GM18517 (cell line): ENCODE results near the gene RNF227.

Source experiments
- ATAC-seq: cut with Tn5 transposase; IDR thresholded peaks from one replicate; pipeline ENCODE4 v1.9.1; 2021; ENCODE audit warnings: mild to moderate bottlenecking, moderate library complexity; ENCODE audit not compliant: unreplicated experiment

Gene RNF227

DNA sequence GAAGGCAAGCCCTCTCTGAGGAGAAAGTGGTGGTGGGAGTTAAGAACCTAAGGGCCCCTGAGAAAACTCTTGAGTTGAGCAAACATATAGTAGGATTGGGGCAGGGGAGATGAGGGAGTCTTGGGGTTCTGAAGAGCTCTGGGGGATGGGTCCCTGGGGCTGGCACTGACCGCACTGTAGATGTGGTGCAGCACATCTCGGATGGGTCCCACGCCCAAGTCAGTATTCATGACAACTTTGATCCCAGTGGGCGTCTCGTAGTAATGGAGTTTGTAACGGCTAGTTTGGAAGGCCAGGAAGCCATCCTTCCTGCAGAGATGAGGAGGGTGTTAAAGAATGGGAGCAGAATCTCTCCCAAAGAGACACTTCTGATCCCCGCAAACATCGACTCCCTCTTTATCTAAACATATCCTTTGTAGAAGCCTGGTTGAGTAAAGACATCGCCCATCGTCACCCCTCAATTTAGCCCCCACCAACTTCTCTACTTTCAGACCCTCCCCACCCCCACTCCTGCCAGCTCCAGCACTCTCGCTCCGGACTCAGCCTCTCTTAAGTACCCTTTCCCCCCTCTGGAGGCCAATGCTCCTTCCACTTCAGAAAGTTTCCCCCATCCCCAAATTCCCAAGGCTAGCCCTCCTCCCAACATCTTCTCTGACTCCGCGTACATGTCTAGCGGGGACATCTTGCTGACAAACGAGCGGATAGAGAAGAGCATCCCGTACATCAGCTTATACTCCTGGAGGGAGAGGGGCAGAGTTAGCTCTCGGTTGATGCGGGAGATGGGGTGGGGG lies 14.9 kb upstream of the RNF227 start:
- no peak for ATAC-seq

DNA sequence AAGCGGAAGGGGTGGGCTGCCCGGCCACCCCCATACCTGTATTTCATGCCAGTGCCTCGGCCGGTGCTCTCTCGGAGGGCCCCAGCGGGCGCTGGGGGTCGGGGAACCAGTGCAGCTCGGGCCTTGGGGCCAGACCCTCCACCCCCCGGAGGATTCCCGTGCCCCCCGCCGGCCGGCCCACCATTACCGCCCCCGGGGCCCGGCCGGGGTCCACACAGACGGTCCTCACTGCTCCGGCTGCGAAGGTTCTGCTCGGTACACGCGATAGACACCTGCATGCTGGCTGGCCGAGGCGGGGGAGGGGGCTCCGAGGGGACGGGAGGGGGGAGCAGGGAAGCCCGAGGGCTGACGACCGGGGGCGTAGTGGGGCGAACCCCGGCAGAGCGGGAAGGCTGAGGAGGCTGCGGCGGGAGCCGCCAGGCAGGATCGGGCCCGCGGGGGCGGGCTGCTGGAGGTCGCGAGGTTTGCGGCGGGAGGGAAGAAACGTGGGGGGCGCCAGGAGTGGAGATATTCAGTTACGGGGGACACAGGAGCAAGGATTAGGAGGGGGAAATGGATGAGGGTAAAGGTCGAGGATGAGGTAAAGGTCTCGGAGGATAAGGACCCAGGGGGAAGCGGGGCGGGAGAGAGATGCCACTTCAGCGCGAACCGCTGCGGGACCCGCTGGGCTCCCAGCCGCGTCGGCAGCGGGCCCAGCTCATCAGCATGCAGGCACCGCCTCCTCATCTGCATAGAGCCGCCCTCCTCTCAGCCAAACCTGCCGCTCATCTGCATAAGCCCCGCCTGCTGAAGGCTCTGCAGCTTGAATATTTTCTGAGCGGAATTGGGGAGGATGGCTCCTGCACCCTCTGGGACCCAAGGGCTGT lies 13.3 kb upstream of the RNF227 start, which contains the start of gene KCNAB3:
Gene KCNAB3, minus strand, starts transcription at position 699 of the 866 bp plus-strand sequence. Its CDS starts 421 bp downstream, at position 278.
- no peak for ATAC-seq

DNA sequence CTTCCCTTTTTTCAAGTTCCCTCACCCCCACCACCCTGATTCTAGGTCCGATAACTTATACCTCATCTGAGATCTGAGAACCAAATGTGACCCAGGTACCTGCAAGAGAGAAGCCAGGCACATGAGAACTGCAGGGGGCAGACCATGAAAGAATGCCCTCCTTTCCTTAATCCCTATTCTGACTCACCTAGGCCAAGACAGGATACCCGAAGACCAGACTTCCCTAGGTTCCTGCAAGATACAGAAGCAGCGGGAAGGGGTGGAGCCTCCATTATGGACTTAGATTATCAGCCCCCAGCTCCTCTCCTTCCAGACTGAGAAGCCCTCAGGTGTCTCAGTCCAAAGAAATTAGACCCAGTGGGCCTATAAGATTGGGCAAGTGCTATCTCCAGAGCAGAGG lies 11.5 kb upstream of the RNF227 start:
- no peak for ATAC-seq

DNA sequence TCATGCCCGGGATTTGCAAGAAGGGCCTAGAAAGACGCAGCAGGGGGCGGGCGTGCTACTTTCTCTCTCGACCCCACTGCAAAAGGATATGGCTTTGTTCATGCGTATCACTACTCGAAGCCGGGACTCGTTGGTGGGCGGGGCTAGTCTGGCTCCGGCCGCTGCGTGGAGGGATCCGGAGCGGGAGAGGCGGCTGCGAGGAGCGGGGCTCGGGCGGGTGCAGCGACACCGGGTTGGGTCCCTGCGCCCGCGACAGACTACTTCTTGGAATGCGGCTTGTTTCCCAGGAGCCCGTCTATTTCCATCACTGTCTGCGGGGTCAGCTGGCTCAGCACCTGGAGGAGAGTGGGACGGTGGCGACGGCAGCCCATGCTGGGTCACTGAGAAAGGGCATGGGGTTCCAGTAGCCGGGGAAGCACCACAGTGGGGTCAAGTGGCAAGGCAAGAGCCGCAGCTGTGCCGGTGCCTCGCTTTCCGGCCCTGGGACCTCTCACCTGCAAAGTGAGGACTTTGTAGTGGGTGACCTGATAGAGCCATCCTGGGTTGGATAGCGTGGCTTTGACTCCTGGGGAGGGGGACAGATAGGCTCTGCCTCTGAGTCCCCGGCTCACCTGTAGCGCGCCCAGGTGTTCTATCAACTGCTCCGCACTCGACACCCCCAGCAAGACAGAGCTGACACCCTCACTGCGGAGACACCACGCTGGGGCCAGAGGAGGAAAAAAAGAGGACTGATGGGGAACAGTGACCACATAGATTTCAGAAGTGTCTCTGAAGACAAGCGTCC lies 6.9 kb upstream of the RNF227 start:
- no peak for ATAC-seq

GRCh38 chr17:7922269-7922844 lies 6.3 kb upstream of the RNF227 start:
- no peak for ATAC-seq

DNA sequence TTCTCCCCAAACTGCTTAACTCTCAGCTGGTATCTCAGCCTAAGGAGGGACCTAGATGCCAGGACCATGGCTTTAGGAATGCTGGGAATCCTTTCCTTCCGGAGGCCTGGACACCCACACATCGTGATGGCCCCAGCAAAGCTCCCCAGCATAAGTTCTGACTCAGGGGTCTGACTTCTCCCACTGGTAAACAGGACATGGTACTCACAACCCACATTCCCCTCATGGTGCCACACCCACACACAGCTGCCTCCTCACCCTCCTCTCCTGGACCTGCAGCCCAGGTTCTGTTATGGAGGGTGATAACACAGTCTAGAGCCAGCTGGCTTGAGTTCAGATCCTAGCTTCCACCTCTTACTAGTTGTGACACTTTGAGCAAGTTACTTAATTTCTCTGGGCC lies 719 bp upstream of the RNF227 start:
- no peak for ATAC-seq

GRCh38 chr17:7916385-7916682 lies 245 bp upstream of the RNF227 start:
- ATAC-seq, result no peak

- ATAC-seq, result peak; percentile 15
Observed at GRCh38 chr17:7915179-7915610, 894 bp downstream of the RNF227 start.

- no peak for ATAC-seq
Observed at GRCh38 chr17:7912927-7913524, 3.1 kb downstream of the RNF227 start.

DNA sequence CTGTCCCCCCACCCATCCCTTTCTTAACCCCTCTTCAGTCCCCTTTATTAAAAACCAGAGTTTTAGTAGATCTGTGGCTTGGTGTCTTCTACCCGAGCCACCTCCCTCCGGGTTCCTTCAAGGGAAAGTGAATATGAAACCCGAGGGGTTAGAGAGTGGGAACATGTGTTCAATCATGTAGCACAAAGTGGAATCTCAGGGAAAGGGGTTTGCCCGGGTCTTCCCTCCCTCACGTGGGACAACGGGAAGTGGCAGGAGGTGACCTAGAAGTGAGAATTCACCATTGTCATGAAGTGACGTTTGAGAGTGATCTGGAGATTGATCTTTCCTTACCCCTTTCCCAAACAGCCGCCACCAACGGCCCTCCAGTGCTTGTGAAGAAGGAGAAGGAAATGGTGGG lies 5.0 kb downstream of the RNF227 start:
- ATAC-seq, result no peak

DNA sequence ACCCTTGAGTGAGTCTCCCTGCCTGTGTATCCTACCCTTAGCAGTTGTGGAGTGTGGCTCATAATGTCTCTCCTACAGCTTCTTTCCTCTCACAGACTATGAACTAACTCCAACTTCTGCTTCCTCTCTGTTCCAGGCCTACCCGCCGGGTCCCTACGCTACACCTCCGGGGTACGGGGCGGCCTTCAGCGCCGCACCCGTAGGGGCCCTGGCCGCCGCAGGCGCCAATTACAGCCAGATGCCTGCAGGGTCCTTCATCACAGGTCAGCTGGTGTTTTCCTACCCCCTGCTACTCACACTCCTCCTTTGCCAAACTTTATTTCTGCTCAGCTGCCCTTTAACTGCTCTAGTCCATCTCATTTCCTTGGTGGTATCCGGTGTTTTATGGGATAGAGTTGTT lies 5.4 kb downstream of the RNF227 start:
- no peak for ATAC-seq

DNA sequence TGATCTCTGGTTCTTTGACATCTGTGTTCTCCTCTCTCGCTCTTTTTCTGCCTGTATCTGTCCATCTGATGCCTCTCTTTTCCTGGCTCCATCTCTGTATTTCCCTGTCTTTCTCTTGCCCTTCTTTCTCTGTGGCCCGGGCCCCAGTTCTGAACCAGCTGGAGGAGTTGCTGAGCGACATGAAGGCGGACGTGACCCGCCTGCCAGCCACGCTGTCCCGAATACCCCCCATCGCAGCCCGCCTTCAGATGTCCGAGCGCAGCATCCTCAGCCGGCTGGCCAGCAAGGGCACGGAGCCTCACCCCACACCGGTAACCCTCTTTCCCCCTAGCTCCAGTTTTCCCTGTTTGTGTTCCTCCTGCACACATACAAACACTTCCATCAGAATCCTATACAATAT lies 5.8 kb downstream of the RNF227 start:
- ATAC-seq, result no peak

GRCh38 chr17:7909089-7909488 lies 7.0 kb downstream of the RNF227 start:
- ATAC-seq, result no peak

DNA sequence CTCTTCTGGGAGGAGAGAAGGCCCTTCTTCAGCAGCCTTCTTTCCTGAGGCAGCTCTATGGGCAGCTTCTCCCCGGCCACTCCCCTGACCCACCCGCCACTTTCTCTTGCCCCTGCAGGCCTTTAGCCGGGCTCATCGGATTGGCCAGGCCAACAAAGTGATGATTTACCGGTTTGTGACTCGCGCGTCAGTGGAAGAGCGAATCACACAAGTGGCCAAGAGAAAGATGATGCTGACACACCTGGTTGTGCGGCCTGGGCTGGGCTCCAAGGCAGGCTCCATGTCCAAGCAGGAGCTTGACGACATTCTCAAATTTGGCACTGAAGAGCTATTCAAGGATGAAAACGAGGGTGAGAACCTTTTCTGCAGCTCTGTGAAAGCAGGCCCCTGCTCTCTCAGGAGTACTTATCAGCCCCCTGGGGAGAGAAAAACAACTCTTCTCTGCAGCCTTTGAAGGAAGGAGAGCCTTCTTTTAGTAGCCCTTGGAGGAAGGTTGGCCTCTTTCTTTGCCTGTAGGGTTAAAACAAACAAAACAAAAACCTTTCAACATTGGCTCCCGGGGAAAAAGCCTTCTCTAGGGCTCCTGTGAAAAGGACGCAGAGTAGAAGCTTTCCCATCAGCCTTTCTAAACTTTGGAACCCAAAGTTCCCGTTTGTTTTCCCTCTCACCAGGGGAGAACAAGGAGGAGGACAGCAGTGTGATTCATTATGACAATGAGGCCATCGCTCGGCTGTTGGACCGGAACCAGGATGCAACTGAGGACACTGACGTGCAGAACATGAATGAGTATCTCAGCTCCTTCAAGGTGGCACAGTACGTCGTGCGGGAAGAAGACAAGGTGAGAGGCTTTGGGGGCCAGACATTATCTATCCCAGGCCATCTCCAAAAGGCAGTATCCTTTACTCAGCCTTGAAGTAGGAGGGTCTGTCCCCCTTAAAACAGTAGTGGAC lies 12.7 kb downstream of the RNF227 start:
- ATAC-seq, result no peak

DNA sequence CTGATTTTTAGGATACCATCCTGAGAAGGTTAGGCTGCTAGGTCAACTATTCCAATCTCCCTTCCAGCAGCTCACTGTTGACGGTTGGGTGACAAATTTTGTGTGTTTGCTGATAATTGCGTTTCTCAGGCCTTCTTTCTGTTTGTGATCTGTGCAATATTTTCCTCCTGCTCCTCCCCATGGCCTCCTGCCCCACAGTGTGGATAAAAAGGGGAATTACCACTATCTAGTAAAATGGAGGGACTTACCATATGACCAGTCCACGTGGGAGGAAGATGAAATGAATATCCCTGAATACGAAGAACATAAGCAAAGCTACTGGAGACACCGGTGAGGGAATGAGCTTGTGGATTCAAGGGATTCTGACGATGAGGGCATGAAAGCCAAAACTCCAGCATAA lies 18.3 kb downstream of the RNF227 start:
- ATAC-seq, result no peak

DNA sequence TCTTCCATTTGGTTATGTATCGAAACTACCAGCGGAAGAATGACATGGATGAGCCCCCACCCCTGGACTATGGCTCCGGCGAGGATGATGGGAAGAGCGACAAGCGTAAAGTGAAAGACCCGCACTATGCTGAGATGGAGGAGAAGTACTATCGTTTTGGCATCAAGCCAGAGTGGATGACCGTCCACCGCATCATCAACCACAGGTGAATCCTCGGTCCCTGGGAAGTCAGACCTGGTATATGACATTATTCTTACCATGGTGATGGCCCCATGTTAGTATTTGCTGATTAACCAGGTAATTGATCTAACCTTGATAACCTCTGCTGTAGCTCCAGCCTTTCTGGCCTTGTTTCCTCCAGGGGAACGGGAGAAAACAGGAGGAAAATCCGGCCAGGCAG lies 19.0 kb downstream of the RNF227 start:
- no peak for ATAC-seq

DNA sequence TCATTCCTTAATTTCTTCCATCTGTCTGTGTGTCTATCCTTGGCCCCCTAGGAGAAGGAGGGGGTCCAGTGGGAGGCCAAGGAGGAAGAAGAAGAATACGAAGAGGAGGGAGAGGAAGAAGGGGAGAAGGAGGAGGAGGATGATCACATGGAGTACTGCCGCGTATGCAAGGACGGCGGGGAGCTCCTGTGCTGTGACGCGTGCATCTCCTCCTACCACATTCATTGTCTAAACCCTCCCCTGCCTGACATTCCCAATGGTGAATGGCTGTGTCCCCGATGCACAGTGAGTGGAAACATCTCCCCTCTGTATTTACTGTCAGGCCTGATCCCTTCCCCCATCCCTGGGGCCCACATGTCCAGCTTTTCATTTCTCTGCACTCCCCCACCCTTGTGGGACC lies 21.2 kb downstream of the RNF227 start:
- no peak for ATAC-seq

- ATAC-seq, result no peak
Observed at GRCh38 chr17:7894226-7894625, 21.9 kb downstream of the RNF227 start.

GRCh38 chr17:7893187-7893880 lies 22.8 kb downstream of the RNF227 start:
- ATAC-seq, result no peak
